HG03432 (cell line): ENCODE measurements around the gene SPANXN4.
A peak's percentile ranks its signal among the peaks of the same experiment; 100 is the strongest.

Source experiments
- ATAC-seq: cut with Tn5 transposase; IDR thresholded peaks from one replicate; pipeline ENCODE4 v1.9.1; 2021; ENCODE audit warnings: mild to moderate bottlenecking, moderate library complexity; ENCODE audit not compliant: unreplicated experiment

Gene SPANXN4

GRCh38 chrX:143025628-143026027 is at the start of gene SPANXN4:
Gene SPANXN4 (plus strand): TSS chrX:143025928. CDS start chrX:143026015, 87 bp downstream.
- ATAC-seq = no peak

GRCh38 chrX:142977128-142977914 is 48.4 kb upstream of the SPANXN4 start:
- peak; percentile 86 for ATAC-seq

- peak; percentile 48 for ATAC-seq
These were observed 47.5 kb upstream of the SPANXN4 start for GRCh38 chrX:142978130-142978684.

- ATAC-seq = no peak
These were observed 43.0 kb upstream of the SPANXN4 start for GRCh38 chrX:142982679-142983078.

GRCh38 chrX:142994988-142995387 is 30.7 kb upstream of the SPANXN4 start:
- ATAC-seq = no peak

- no peak for ATAC-seq
These were observed 27.1 kb upstream of the SPANXN4 start for GRCh38 chrX:142998447-142999198.

- ATAC-seq = no peak
These were observed 26.5 kb upstream of the SPANXN4 start for GRCh38 chrX:142999199-142999701.

- ATAC-seq = no peak
These were observed 23.5 kb upstream of the SPANXN4 start for GRCh38 chrX:143002206-143002605.

- no peak for ATAC-seq
These were observed 8.5 kb upstream of the SPANXN4 start for GRCh38 chrX:143017272-143017671.

- ATAC-seq = no peak
These were observed 1.5 kb downstream of the SPANXN4 start for GRCh38 chrX:143027275-143027674.

- ATAC-seq = no peak
These were observed 21.8 kb downstream of the SPANXN4 start for GRCh38 chrX:143047511-143047910.

- ATAC-seq = no peak
These were observed 32.4 kb downstream of the SPANXN4 start for GRCh38 chrX:143058120-143058519.

- peak; percentile 85 for ATAC-seq
These were observed 55.5 kb downstream of the SPANXN4 start for GRCh38 chrX:143081231-143081630.

GRCh38 chrX:143082537-143082936 is 56.8 kb downstream of the SPANXN4 start:
- no peak for ATAC-seq
